Glutamatergic neuron (in vitro differentiated cells): ENCODE measurements around the gene TMBIM6. TPM values are rescaled to one million over a fixed set of nuclear protein-coding genes. Genes with fewer than 3 reads are reported as not detected.

Experiments
- DNase-seq: peaks from one replicate; pipeline ENCODE4 v3.0.0; 2022
- H3K27ac Mint-ChIP-seq: one replicate; pipeline ENCODE4 v1.8.0; 2020; ENCODE audit warnings: mild to moderate bottlenecking, mixed read lengths, inconsistent platforms; ENCODE audit not compliant: unreplicated experiment
- H3K27me3 Mint-ChIP-seq: one replicate; pipeline ENCODE4 v1.8.0; 2020; ENCODE audit warnings: mild to moderate bottlenecking, moderate library complexity, mixed read lengths, inconsistent platforms; ENCODE audit not compliant: unreplicated experiment
- H3K36me3 Mint-ChIP-seq: one replicate; pipeline ENCODE4 v1.8.0; 2020; ENCODE audit warnings: mild to moderate bottlenecking, mixed read lengths, inconsistent platforms; ENCODE audit not compliant: unreplicated experiment
- H3K4me1 Mint-ChIP-seq: one replicate; pipeline ENCODE4 v1.8.0; 2020; ENCODE audit warnings: mild to moderate bottlenecking, low read depth, mixed read lengths, inconsistent platforms; ENCODE audit not compliant: unreplicated experiment
- H3K4me3 Mint-ChIP-seq: one replicate; pipeline ENCODE4 v1.8.0; 2020; ENCODE audit warnings: mild to moderate bottlenecking, mixed read lengths, inconsistent platforms; ENCODE audit not compliant: unreplicated experiment
- H3K9me3 Mint-ChIP-seq: one replicate; pipeline ENCODE4 v1.8.0; 2020; ENCODE audit warnings: mild to moderate bottlenecking, moderate library complexity, mixed read lengths, inconsistent platforms; ENCODE audit not compliant: unreplicated experiment
- CTCF ChIP-seq: fragments of 200-600 bp; sonication (generic); IDR thresholded peaks from one replicate; pipeline ENCODE4 v1.5.0; 2021; ENCODE audit not compliant: partially characterized antibody, unreplicated experiment
- long read RNA-seq: library from polyadenylated mRNA; unstranded; transcript quantifications from one replicate; pipeline ENCODE4 v2.0.0, GENCODE V29; 2020; ENCODE audit not compliant: unreplicated experiment
- total RNA-seq: library from RNA; stranded (reverse); fragmentation: NEBNext Ultra II Directional; extraction: Animal tissue kit (Norgen Biotek cat#: 25700); gene quantifications from one replicate; pipeline ENCODE4 v1.2.1, GENCODE V29; 2021; ENCODE audit not compliant: unreplicated experiment

Gene TMBIM6
- total RNA-seq: 278 TPM
- long read RNA-seq, transcript TMBIM6-225 (10 exons, 882 nt): minor isoform, 5 of 66 reads
- long read RNA-seq, transcript TMBIM6-201 (10 exons, 2,836 nt): major isoform, 48 of 66 reads
- long read RNA-seq, partial matches to known transcripts: 2 of 66 reads
- long read RNA-seq, other reads (novel, unspliced or antisense): 8 of 66 reads

- Mint-ChIP-seq H3K36me3 (no peaks in the 10 kb centered on the region), H3K4me3 (peak within 1 kb of the TSS; percentile 97), H3K9me3 (peaks cover 8% of the 10 kb centered on the region), H3K27me3 (peaks cover 4% of the 10 kb centered on the region), H3K27ac (peak within 1 kb of the TSS; percentile 96), H3K4me1 (peaks cover 11% of the 10 kb centered on the region)
- DNase-seq: peak; percentile 97
- peak; percentile 89 for TF ChIP-seq CTCF
These were observed at the start of gene TMBIM6 for GRCh38 chr12:49740930-49741881. TMBIM6 (plus strand) TSS chr12:49741557; CDS start chr12:49752494, 10,937 bp downstream.

GRCh38 chr12:49692851-49693250, 48.5 kb upstream of the TMBIM6 start:
- no peaks in the 10 kb centered on the region for H3K9me3 Mint-ChIP-seq
- peaks cover 1% of the 10 kb centered on the region for H3K27me3 Mint-ChIP-seq
- DNase-seq: no peak
- no peak for TF ChIP-seq CTCF
- no peak overlapping the region for H3K27ac Mint-ChIP-seq
- no peaks in the 10 kb centered on the region for H3K36me3 Mint-ChIP-seq
- H3K4me3 Mint-ChIP-seq: no peak overlapping the region
- peaks cover 6% of the 10 kb centered on the region for H3K4me1 Mint-ChIP-seq

GRCh38 chr12:49693931-49694444, 47.4 kb upstream of the TMBIM6 start:
- H3K36me3 Mint-ChIP-seq: no peaks in the 10 kb centered on the region
- H3K27me3 Mint-ChIP-seq: no peaks in the 10 kb centered on the region
- H3K27ac Mint-ChIP-seq: no peak overlapping the region
- no peak overlapping the region for H3K4me3 Mint-ChIP-seq
- DNase-seq: no peak
- H3K9me3 Mint-ChIP-seq: no peaks in the 10 kb centered on the region
- H3K4me1 Mint-ChIP-seq: peaks cover 14% of the 10 kb centered on the region
- TF ChIP-seq CTCF: no peak

- Mint-ChIP-seq H3K27ac (no peak overlapping the region), H3K4me3 (no peak overlapping the region), H3K9me3 (no peaks in the 10 kb centered on the region), H3K36me3 (no peaks in the 10 kb centered on the region), H3K27me3 (peaks cover under 1% of the 10 kb centered on the region), H3K4me1 (peaks cover 14% of the 10 kb centered on the region)
- no peak for TF ChIP-seq CTCF
- DNase-seq: no peak
These were observed 44.6 kb upstream of the TMBIM6 start for GRCh38 chr12:49696723-49697122.
